ENCODE data around the gene PTMA. TPM values are rescaled to one million over a fixed set of nuclear protein-coding genes. Genes with fewer than 3 reads are reported as not detected.

Gene PTMA
- polyA plus RNA-seq, 1 of the 3 experiments (the other 2 are of a cell fraction) = 767 TPM

DNA sequence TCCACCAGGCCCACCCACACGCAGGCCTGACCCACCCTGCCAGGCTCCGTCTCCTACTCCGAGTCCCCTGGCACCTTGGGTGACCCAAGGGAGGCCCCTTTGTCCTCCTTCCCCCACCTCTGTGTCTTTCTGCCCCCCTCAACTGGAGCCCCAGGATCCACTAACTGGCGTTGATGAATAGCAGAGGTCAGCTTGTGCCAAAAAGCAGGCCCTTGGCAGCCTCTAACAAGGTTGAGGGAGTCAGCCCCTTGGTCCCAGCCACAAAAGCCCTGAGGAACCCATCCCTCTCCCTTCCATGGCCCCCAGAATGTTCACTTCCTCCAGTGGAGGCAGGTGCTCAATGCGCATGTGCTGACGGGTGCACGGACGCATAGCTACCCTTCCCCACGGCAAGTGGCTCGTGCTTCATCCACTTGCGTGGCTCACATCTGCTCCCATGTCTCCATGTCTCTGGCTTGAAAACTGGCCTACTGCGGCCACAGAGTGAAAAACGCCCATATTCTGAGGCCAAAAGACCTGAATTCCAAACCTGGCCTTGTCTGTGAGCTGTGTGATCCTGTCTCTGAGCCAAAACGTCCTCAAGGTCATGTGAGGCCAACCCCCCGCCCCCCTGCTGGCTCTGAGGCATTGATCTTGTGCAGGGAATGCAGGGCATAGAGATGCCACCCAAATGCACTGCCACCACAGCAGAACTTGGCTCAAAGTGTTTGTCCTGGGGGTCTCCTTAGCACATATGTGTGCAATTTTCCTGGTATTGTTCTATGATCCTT is 19.0 kb upstream of the PTMA start:
- H3K36me3 ChIP-seq (replicated peaks in 1 of 2; ENCODE audit: control insufficient read depth in 1 of 2, insufficient read depth in 2 of 2, low read length in 1 of 2) = no peaks in the 10 kb centered on the region
- no peaks in the 10 kb centered on the region for H3F3A ChIP-seq (replicated peaks; ENCODE audit: insufficient read depth)
- no peaks in the 10 kb centered on the region for H4K20me1 ChIP-seq (ENCODE audit: insufficient read depth)
- H3K79me2 ChIP-seq (ENCODE audit: insufficient read depth) = no peaks in the 10 kb centered on the region
- ChIA-PET CTCF (interaction anchor here (1.2 to 34.6 kb wide), 3 partner anchors 4 to 41 kb away, joined by 5 to 1218 read pairs (median 1218); partner anchors contain the start of gene PTMA), POLR2A (interaction anchor here (0.7 to 1.5 kb wide), 3 partner anchors 13 to 25 kb away, joined by 3 to 8 read pairs (median 4); no protein-coding TSS in a partner anchor)
- no peak for DNase-seq
- H3K27ac ChIP-seq (ENCODE audit: low read depth in 2 of 2, low read length in 1 of 2) = no peak overlapping the region
- 82% methylated on average over 14 of the region's 15 CpGs for WGBS (ENCODE audit: low lambda C conversion rate)
- peaks cover 0 to 7% of the 10 kb centered on the region in 2 experiments; a peak in 1 of 4 replicates for H3K4me1 ChIP-seq (ENCODE audit: control insufficient read depth in 1 of 2, insufficient read depth in 2 of 2, low read depth in 1 of 2, low read length in 1 of 2)
- H3K27me3 ChIP-seq (ENCODE audit: insufficient read depth) = no peaks in the 10 kb centered on the region
- H2AFZ ChIP-seq (ENCODE audit: low read depth) = no peak overlapping the region
- no peaks in the 10 kb centered on the region for H3K9me3 ChIP-seq
- no peak overlapping the region for H3K4me2 ChIP-seq
- no peak overlapping the region for H3K4me3 ChIP-seq (ENCODE audit: low read depth in 2 of 2, low read length in 1 of 2)
- TF ChIP-seq TAF1 (IDR thresholded peaks at IDR 0.05; ENCODE audit: borderline replicate concordance, low read depth, low read length) (no peak), ELF1 (IDR thresholded peaks at IDR 0.05) (no peak), POLR2AphosphoS5 (IDR thresholded peaks at IDR 0.05; ENCODE audit: low read depth, low read length) (no peak)
- no peaks in the 10 kb centered on the region for H3K9me2 ChIP-seq
- H3K9ac ChIP-seq = no peak overlapping the region

DNA sequence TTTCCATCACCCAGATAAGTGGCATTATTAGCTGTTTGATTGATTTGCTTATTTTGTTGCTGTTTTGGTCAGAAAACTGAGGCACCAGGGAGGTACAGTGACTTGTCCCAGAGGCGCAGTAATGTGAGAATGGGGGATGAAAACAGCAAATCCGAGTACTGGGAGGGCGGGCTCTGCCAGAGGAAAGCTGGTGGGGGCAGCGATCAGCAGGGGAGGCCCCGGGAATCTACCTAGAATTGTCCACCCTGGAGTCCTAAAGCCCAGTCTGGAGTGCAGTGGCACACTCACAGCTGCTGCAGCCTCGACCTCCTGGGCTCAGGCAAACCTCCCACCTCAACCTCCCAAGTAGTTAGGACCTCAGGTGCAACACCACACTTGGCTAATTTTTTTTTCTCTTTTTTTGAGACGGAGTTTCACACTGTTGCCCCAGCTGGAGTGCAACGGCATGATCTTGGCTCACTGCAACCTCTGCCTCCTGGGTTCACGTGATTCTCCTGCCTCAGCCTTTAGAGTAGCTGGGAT is 17.0 kb upstream of the PTMA start:
- 65% methylated on average over 9 of the region's 9 CpGs for WGBS (ENCODE audit: low lambda C conversion rate)

More for the DNA sequence above, 17.0 kb upstream of the PTMA start:
- Histone ChIP-seq H3K4me3 (ENCODE audit: low read depth in 2 of 2, low read length in 1 of 2) (no peak overlapping the region), H3K4me1 (ENCODE audit: control insufficient read depth in 1 of 2, insufficient read depth in 2 of 2, low read depth in 1 of 2, low read length in 1 of 2) (peaks cover 0 to 12% of the 10 kb centered on the region in 2 experiments; a peak in 1 of 4 replicates), H3K36me3 (replicated peaks in 1 of 2; ENCODE audit: control insufficient read depth in 1 of 2, insufficient read depth in 2 of 2, low read length in 1 of 2) (no peaks in the 10 kb centered on the region), H3K27me3 (ENCODE audit: insufficient read depth) (no peaks in the 10 kb centered on the region), H4K20me1 (ENCODE audit: insufficient read depth) (no peaks in the 10 kb centered on the region), H3K9me3 (no peaks in the 10 kb centered on the region), H3K79me2 (ENCODE audit: insufficient read depth) (no peaks in the 10 kb centered on the region), H2AFZ (ENCODE audit: low read depth) (no peak overlapping the region), H3K9ac (no peak overlapping the region), H3F3A (replicated peaks; ENCODE audit: insufficient read depth) (no peaks in the 10 kb centered on the region), H3K9me2 (no peaks in the 10 kb centered on the region), H3K4me2 (no peak overlapping the region), H3K27ac (ENCODE audit: low read depth in 2 of 2, low read length in 1 of 2) (no peak overlapping the region)
- ChIA-PET CTCF (interaction anchor here (1.0 to 34.6 kb wide), 4 partner anchors 6 to 174 kb away, joined by 3 to 1218 read pairs (median 611); partner anchors contain the start of gene PTMA), POLR2A (no interaction called here)
- TF ChIP-seq YY1 (IDR thresholded peaks at IDR 0.05; ENCODE audit: low read depth) (no peak), FOSL2 (IDR thresholded peaks at IDR 0.05; ENCODE audit: borderline replicate concordance, low read depth) (no peak), POLR2AphosphoS5 (IDR thresholded peaks at IDR 0.05; ENCODE audit: low read depth, low read length) (no peak), CHD2 (IDR thresholded peaks at IDR 0.05; ENCODE audit: low read length, partially characterized antibody) (no peak), TCF12 (IDR thresholded peaks at IDR 0.05) (no peak), TEAD4 (IDR thresholded peaks at IDR 0.05; ENCODE audit: borderline replicate concordance, insufficient read depth) (no peak), MEF2A (IDR thresholded peaks at IDR 0.05; ENCODE audit: borderline replicate concordance, low read depth) (no peak), GABPA (IDR thresholded peaks at IDR 0.05; ENCODE audit: low read depth) (no peak), GATA2 (CRISPR knock-in tag; IDR thresholded peaks at IDR 0.05) (no peak), EP300 (IDR thresholded peaks at IDR 0.05; ENCODE audit: borderline replicate concordance in 1 of 2, low read depth in 1 of 2, low read length in 1 of 2) (no peak), EZH2phosphoT487 (IDR thresholded peaks at IDR 0.05; ENCODE audit: borderline replicate concordance, low read depth) (no peak), MXI1 (IDR thresholded peaks at IDR 0.05; ENCODE audit: low read depth, low read length) (no peak)
- TF ChIP-seq, protein P1, sequence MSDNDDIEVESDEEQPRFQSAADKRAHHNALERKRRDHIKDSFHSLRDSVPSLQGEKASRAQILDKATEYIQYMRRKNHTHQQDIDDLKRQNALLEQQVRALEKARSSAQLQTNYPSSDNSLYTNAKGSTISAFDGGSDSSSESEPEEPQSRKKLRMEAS (IDR thresholded peaks at IDR 0.05; ENCODE audit: low read depth) = no peak
- TF ChIP-seq, protein P2, sequence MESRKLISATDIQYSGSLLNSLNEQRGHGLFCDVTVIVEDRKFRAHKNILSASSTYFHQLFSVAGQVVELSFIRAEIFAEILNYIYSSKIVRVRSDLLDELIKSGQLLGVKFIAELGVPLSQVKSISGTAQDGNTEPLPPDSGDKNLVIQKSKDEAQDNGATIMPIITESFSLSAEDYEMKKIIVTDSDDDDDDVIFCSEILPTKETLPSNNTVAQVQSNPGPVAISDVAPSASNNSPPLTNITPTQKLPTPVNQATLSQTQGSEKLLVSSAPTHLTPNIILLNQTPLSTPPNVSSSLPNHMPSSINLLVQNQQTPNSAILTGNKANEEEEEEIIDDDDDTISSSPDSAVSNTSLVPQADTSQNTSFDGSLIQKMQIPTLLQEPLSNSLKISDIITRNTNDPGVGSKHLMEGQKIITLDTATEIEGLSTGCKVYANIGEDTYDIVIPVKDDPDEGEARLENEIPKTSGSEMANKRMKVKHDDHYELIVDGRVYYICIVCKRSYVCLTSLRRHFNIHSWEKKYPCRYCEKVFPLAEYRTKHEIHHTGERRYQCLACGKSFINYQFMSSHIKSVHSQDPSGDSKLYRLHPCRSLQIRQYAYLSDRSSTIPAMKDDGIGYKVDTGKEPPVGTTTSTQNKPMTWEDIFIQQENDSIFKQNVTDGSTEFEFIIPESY (IDR thresholded peaks at IDR 0.05; ENCODE audit: borderline replicate concordance, low read depth) = no peak
- TF ChIP-seq, protein P3, sequence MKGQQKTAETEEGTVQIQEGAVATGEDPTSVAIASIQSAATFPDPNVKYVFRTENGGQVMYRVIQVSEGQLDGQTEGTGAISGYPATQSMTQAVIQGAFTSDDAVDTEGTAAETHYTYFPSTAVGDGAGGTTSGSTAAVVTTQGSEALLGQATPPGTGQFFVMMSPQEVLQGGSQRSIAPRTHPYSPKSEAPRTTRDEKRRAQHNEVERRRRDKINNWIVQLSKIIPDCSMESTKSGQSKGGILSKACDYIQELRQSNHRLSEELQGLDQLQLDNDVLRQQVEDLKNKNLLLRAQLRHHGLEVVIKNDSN (IDR thresholded peaks at IDR 0.05; ENCODE audit: borderline replicate concordance, low read depth) = no peak
- TF ChIP-seq, protein P4, sequence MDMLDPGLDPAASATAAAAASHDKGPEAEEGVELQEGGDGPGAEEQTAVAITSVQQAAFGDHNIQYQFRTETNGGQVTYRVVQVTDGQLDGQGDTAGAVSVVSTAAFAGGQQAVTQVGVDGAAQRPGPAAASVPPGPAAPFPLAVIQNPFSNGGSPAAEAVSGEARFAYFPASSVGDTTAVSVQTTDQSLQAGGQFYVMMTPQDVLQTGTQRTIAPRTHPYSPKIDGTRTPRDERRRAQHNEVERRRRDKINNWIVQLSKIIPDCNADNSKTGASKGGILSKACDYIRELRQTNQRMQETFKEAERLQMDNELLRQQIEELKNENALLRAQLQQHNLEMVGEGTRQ (IDR thresholded peaks at IDR 0.05; ENCODE audit: borderline replicate concordance, low read depth, low read length) = no peak
- no peak for DNase-seq

Data from SK-N-SH (cell line).